GM12892 (cell line): ENCODE data around the gene SUSD4.

Experiments used
- POLR2AphosphoS5 ChIP-seq: IDR thresholded peaks from 2 replicates; pipeline ENCODE4 v1.6.1; 2011; ENCODE audit warnings: low read depth, low read length, control low read depth
- TAF1 ChIP-seq: IDR thresholded peaks from 2 replicates; pipeline ENCODE4 v1.6.1; 2011; ENCODE audit warnings: low read depth, mild to moderate bottlenecking, control low read depth, low read length, borderline replicate concordance

- TF ChIP-seq POLR2AphosphoS5 (no peak), TAF1 (no peak)
Measured at GRCh38 chr1:223225481-223225880, 138.5 kb downstream of the SUSD4 start.
